Measurements from ENCODE around the gene COLEC11.

GRCh38 chr2:3650140-3650920 is 55.4 kb downstream of the COLEC11 start:
- TF ChIP-seq CTCF (IDR thresholded peaks at IDR 0.05) (no peak), POLR2A (IDR thresholded peaks at IDR 0.05) (no peak)
